Fibroblast of mammary gland (primary cell): ENCODE data around the gene KCTD20.
"Not testable (repeated sequence)": the region's sequence is repeated elsewhere in the genome, so short reads cannot be mapped to it uniquely, and the experiment has no call there.

ENCODE experiments used
- DNase-seq: peaks from one replicate; pipeline ENCODE4 v3.0.0-alpha.2; 2010; ENCODE audit warnings: low read depth
- H3K4me3 ChIP-seq: 2 replicates; pipeline ENCODE4 v1.5.1; 2011; ENCODE audit warnings: low read depth, mild to moderate bottlenecking, low read length, moderate library complexity; ENCODE audit not compliant: control insufficient read depth
- CTCF ChIP-seq: conservative IDR thresholded peaks from 2 replicates; pipeline ENCODE4 v1.5.1; 2011; ENCODE audit warnings: low read depth, low read length, inconsistent platforms; ENCODE audit not compliant: control insufficient read depth, insufficient read depth

The KCTD20 gene

DNA sequence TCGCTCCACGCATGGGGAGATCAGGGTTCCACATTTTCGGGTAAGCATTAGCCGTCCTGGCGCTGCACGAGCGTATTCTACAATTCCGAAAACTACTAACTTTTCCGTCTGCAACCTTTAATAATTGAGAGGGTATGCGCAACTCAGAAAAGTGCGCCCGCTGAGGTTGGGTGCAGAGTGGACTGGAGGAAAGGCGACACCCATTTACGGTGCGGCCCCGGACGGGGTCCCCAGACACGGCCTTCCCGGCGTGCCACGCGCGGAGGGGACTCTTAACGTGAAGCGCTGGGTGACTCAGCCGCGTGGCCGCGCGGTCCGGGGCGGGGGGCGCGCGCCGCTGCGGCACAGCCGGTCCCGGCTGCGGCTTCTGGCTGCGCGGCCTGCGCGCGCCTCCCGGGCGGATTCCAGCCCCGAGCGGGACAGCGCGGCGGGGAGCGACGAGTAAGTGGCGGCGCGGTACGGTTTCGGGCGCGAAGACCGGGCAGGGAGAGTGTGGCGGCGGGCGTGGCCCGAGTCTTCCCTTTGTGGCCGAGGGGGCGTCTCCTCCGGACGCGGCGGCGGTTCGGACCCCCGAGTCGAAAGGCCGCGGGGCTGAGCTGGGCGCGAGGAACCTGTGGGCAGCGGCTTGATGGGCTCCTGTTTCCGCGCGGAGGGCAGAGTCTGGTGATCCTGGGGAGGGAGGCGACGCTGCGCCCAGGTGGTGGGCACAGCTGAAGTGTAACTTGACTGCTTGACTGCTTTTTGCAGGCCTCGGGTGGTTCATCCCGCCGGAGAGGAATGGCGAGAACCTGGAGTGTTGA is at the start of gene KCTD20, which contains the start of gene PXT1:
Gene KCTD20 (plus strand): TSS at position 330 of the 800 bp plus-strand sequence. CDS start 27,098 bp downstream, outside the sequence.
Gene PXT1 (minus strand): TSS at position 184 of the 800 bp plus-strand sequence. CDS start 16,772 bp downstream, outside the sequence.
- H3K4me3 ChIP-seq: peak within 1 kb of the TSS; percentile 91
- no peak for TF ChIP-seq CTCF
- DNase-seq: peak; percentile 85

DNA sequence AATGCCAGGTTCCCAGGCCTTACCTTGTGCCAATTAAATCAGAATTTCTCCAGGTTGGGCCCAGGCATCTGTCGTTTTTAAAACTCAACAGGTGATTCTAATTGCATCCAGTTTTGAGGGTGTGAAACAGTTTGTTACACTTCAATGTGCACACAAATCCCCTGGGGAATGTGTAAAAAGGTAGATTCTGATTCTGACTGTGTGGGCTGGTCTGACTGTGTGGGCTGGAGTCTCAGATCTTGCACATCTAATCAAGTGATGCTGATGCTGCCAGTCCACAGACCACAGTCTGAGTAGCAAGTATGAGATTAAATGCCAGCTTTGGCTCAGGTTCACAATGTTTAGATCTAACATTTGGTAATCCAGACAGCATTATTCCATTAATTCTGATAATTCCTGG is 42.8 kb upstream of the KCTD20 start:
- no peak for TF ChIP-seq CTCF
- no peak for DNase-seq
- no peak overlapping the region for H3K4me3 ChIP-seq

DNA sequence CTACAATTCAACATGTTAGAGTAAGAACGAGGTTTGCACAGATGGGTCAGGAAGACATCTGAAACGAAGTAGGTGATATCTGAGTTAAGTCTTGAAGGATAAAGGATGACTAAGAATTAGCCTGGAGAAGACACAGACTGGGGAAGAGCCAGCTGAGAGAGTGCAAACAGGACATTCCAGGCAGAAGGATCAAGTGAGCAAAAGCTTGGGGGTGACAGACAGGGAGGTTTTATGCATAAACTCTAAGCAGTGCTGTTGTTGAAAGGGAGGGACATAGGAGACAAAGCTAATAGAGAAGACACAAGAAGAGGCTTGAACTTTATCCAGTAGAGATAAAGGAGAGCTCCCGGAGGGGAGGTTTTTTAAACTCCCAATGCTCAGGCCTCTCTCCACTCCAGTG is 40.3 kb upstream of the KCTD20 start:
- no peak for TF ChIP-seq CTCF
- DNase-seq: no peak
- H3K4me3 ChIP-seq: no peak overlapping the region

GRCh38 chr6:36404164-36404563 is 38.6 kb upstream of the KCTD20 start:
- H3K4me3 ChIP-seq: no peak overlapping the region
- DNase-seq: no peak
- TF ChIP-seq CTCF: no peak

- DNase-seq, H3K4me3 ChIP-seq: not testable (repeated sequence)
Measured at GRCh38 chr6:36409718-36410117, 33.1 kb upstream of the KCTD20 start.

DNA sequence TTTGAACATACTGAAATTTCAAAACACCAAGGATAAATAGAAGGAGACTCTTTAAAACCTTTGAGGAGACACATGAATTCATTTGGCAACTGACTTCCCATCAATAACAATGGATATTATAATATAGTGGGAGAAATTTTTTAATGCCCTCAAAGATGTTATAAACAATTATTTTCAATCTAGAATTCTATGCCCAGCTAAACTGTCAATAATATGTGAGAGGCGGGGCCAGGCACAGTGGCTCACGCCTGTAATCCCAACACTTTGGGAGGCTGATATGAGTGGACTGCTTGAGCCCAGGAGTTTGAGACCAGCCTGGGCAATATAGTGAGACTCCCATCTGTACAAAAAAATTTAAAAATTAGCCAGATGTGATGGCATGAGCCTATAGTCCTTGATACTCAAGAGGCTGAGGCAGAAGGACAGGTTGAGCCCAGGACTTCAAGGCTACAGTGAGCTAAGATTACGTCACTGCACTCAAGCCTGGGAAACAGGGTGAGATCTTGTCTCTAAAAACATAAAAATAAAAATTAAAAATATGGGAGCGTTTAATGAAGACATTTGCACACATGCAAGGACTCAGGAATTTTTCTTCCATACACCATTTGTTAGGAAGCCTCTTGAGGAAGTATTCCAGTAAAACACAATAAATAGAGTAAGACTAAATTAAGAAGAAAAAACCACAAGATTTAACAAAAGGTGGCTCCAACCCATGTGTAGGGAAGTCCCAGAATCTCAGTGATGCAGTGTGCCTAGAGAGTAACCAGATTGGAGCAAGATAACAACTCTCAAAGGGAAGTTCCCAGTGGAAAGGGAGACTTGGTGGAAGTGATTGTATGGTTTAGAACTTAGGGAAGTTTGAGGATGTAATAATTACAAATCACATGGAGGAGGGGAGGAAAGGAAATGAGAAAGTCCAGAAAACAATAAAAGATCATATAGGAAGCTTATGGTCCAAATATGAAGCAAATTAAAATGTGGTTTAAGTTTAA is 29.0 kb upstream of the KCTD20 start:
- no peak overlapping the region for H3K4me3 ChIP-seq
- TF ChIP-seq CTCF: no peak
- DNase-seq: no peak

DNA sequence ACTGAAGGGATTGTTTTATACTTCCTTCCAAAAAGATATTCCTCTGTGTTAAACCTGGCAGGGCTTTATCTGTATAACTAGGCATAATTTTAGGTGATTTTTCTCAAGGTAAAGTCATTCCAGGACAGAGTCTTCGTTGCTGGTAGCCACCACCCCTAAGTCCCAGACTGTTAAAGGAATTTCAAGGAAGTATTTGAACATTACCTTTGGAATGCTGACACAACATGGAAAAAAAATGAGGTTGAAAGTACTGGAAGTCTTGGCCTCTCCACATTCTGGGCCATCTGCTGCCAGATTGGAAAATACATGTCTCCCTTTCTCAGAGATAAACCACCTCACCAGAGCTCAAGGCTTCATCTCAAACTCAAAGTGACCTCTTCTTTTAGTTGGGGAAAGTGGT is 28.3 kb upstream of the KCTD20 start:
- TF ChIP-seq CTCF: no peak
- no peak for DNase-seq
- H3K4me3 ChIP-seq: no peak overlapping the region
